GM23338 (cell line): ENCODE results near the gene BRD2. TPM values are rescaled to one million over a fixed set of nuclear protein-coding genes. Genes with fewer than 3 reads are reported as not detected.

Source experiments
- ATAC-seq: fragments of 200-7000 bp; cut with Tn5 transposase; 3 replicates; pipeline ENCODE4 v1.9.1; 2020
- DNase-seq: peaks from one replicate; pipeline ENCODE4 v3.0.0-alpha.2; 2015; ENCODE audit warnings: low spot score
- H2AFZ ChIP-seq: fragments of 200-600 bp; sonication (generic); 2 replicates; pipeline ENCODE4 v1.8.0; 2016; ENCODE audit warnings: antibody characterized with exemption, mild to moderate bottlenecking, moderate library complexity
- H3F3A ChIP-seq: fragments of 200-600 bp; sonication (generic); replicated peaks from 2 replicates; pipeline ENCODE4 v1.8.0; 2017; ENCODE audit warnings: antibody characterized with exemption, mixed run types, low read depth
- H3K27ac ChIP-seq: fragments of 200-600 bp; sonication (generic); 2 replicates; pipeline ENCODE4 v1.6.1; 2016; ENCODE audit warnings: low read depth
- H3K27me3 ChIP-seq: fragments of 200-600 bp; sonication (generic); 2 replicates; pipeline ENCODE4 v1.8.0; 2016; ENCODE audit warnings: mild to moderate bottlenecking, mixed run types, moderate library complexity; ENCODE audit not compliant: insufficient read depth
- H3K36me3 ChIP-seq: fragments of 200-600 bp; sonication (generic); 2 replicates; pipeline ENCODE4 v1.8.0; 2016; ENCODE audit warnings: mild to moderate bottlenecking; ENCODE audit not compliant: insufficient read depth
- H3K4me1 ChIP-seq: fragments of 200-600 bp; sonication (generic); 2 replicates; pipeline ENCODE4 v1.8.0; 2016; ENCODE audit warnings: mild to moderate bottlenecking, moderate library complexity; ENCODE audit not compliant: insufficient read depth
- H3K4me2 ChIP-seq: fragments of 200-600 bp; sonication (generic); 2 replicates; pipeline ENCODE4 v1.7.1; 2017; ENCODE audit warnings: mixed run types
- H3K4me3 ChIP-seq: fragments of 200-600 bp; sonication (generic); 2 replicates; pipeline ENCODE4 v1.6.1; 2016; ENCODE audit warnings: mixed run types
- H3K79me2 ChIP-seq: fragments of 200-600 bp; sonication (generic); replicated peaks from 2 replicates; pipeline ENCODE4 v1.8.0; 2017; ENCODE audit warnings: mild to moderate bottlenecking; ENCODE audit not compliant: insufficient read depth
- H3K9me2 ChIP-seq: fragments of 200-600 bp; sonication (generic); 2 replicates; pipeline ENCODE4 v1.8.0; 2017; ENCODE audit not compliant: insufficient read depth
- H4K20me1 ChIP-seq: fragments of 200-600 bp; sonication (generic); replicated peaks from 2 replicates; pipeline ENCODE4 v1.8.0; 2017; ENCODE audit warnings: mild to moderate bottlenecking; ENCODE audit not compliant: insufficient read depth
- H3K27ac Mint-ChIP-seq: 2 replicates; pipeline ENCODE4 v1.8.0; 2020; ENCODE audit warnings: inconsistent platforms, mild to moderate bottlenecking, moderate library complexity, mixed read lengths
- H3K27me3 Mint-ChIP-seq: 3 replicates; pipeline ENCODE4 v1.8.0; 2022; ENCODE audit warnings: low read depth, mild to moderate bottlenecking, moderate library complexity, mixed read lengths, inconsistent platforms; ENCODE audit not compliant: insufficient read depth, poor library complexity
- H3K36me3 Mint-ChIP-seq: 3 replicates; pipeline ENCODE4 v1.8.0; 2021; ENCODE audit warnings: low read depth, mild to moderate bottlenecking, inconsistent platforms, moderate library complexity, mixed read lengths
- H3K4me1 Mint-ChIP-seq: 3 replicates; pipeline ENCODE4 v1.8.0; 2020; ENCODE audit warnings: mild to moderate bottlenecking, inconsistent platforms, mixed read lengths
- H3K4me3 Mint-ChIP-seq: 3 replicates; pipeline ENCODE4 v1.8.0; 2021; ENCODE audit warnings: moderate library complexity, mild to moderate bottlenecking, inconsistent platforms, mixed read lengths
- H3K9me3 Mint-ChIP-seq: 3 replicates; pipeline ENCODE4 v1.8.0; 2020; ENCODE audit warnings: moderate library complexity, mild to moderate bottlenecking, inconsistent platforms, mixed read lengths
- CREB1 ChIP-seq: fragments of 250-450 bp; sonication (Bioruptor Pico); IDR thresholded peaks from 2 replicates; pipeline ENCODE4 v1.5.0; 2020; ENCODE audit warnings: low read depth, mild to moderate bottlenecking, moderate library complexity
- EZH2 ChIP-seq: fragments of 200-600 bp; sonication (generic); IDR thresholded peaks from one replicate; pipeline ENCODE4 v1.8.0; 2017; ENCODE audit warnings: antibody characterized with exemption, mild to moderate bottlenecking, low read depth; ENCODE audit not compliant: unreplicated experiment
- EZH2phosphoT487 ChIP-seq: fragments of 200-600 bp; sonication (generic); IDR thresholded peaks from one replicate; pipeline ENCODE4 v1.8.1; 2018; ENCODE audit warnings: antibody characterized with exemption; ENCODE audit not compliant: unreplicated experiment
- POLR2AphosphoS5 ChIP-seq: IDR thresholded peaks from 2 replicates; pipeline ENCODE4 v1.6.1; 2016; ENCODE audit warnings: antibody characterized with exemption, low read depth
- STAT1 ChIP-seq: IDR thresholded peaks from one replicate; pipeline ENCODE4 v1.6.1; 2016; ENCODE audit warnings: antibody characterized with exemption; ENCODE audit not compliant: unreplicated experiment
- ZNF114 ChIP-seq: fragments of 250-450 bp; sonication (Bioruptor Pico); IDR thresholded peaks from 2 replicates; pipeline ENCODE4 v1.5.0; 2020; ENCODE audit warnings: mild to moderate bottlenecking, moderate library complexity
- ZNF331 ChIP-seq: fragments of 250-450 bp; sonication (Bioruptor Pico); IDR thresholded peaks from 2 replicates; pipeline ENCODE4 v1.5.0; 2020; ENCODE audit warnings: low read depth, mild to moderate bottlenecking, moderate library complexity
- polyA plus RNA-seq: library from polyadenylated mRNA; unstranded; fragments of >200 nt; fragmentation: Nextera tagmentation; extraction: Ambion mirVana; gene quantifications from 2 replicates; pipeline ENCODE4 v1.2.1, GENCODE V29; 2016
- total RNA-seq: library from RNA; depleted of rRNA; stranded (reverse); fragments of >200 nt; shearing (Covaris generic); gene quantifications from 2 replicates; pipeline ENCODE4 v1.2.3, GENCODE V29; 2014
- TF ChIP-seq, protein P1 (sequence below): fragments of 250-450 bp; sonication (Bioruptor Pico); IDR thresholded peaks from 2 replicates; pipeline ENCODE4 v1.5.0; 2020; ENCODE audit warnings: mild to moderate bottlenecking, moderate library complexity
- TF ChIP-seq, protein P2 (sequence below): IDR thresholded peaks from one replicate; pipeline ENCODE4 v1.6.1; 2018; ENCODE audit warnings: antibody characterized with exemption; ENCODE audit not compliant: unreplicated experiment
- TF ChIP-seq, protein P3 (sequence below), 2 experiments: fragments of 200-600 bp in 1 of 2; sonication (generic) in 1 of 2; conservative IDR thresholded peaks; 2 replicates each; pipeline versions ENCODE4 v1.5.1 to v1.6.1; 2016 to 2017; ENCODE audit warnings: antibody characterized with exemption in 2 of 2, low read depth in 2 of 2, mild to moderate bottlenecking in 2 of 2, moderate library complexity in 1 of 2

The BRD2 gene
- total and polyA plus RNA-seq, 2 experiments from 2014 or later: 84.9 to 169 TPM

DNA sequence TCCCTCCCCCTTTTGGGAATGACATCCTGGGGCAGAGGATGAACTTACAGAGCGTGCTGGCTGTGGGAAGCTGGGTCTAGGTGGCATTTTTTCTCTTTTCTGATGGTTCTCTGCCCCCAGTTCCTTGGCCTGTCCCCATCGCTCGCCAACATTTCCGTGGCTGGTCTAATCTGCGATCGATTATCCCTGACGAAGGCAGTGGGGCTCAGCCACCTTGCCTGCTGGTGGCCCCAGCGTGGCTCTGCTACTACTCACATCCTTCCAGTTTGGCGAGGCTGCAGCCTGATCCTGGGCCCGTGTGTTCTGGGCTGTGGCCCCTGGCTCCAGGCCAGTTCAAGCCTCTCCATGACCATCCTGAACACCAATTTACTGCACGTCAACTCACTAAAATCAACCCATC is 47.4 kb downstream of the BRD2 start:
- peak overlapping the region; percentile 87; the same call in 1 of the 2 replicates for H2AFZ ChIP-seq
- H3K36me3 Mint-ChIP-seq: no peaks in the 10 kb centered on the region

DNA sequence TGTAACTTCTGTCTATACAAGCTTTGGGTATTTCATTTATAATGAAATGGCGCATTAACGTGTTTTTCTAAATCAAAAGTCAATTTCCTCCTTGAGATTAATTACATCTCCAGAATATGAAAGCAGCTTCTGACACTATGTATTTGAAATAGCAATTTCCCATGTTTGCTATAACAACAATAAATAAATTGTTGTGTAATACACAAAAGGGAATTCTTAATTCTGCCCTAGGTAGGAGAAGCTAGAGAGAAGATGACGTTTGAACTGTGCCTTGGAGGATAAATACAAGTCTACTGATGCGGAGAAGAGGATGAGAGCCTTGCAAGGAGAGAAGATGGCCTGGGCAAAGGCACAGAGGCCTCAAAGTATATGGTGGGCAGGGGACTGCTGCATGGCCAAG is 48.6 kb downstream of the BRD2 start:
- Histone ChIP-seq H3K4me1 (0 out of 2 replicates have a peak, but pooled peaks cover 2% of the 10 kb centered on the region), H3F3A (no peaks in the 10 kb centered on the region), H4K20me1 (no peaks in the 10 kb centered on the region), H2AFZ (0 out of 2 replicates have a peak overlapping the region, but pooled peaks have one; percentile 48), H3K4me3 (no peak overlapping the region), H3K4me2 (no peak overlapping the region), H3K27me3 (no peaks in the 10 kb centered on the region), H3K36me3 (no peaks in the 10 kb centered on the region), H3K9me2 (no peaks in the 10 kb centered on the region), H3K27ac (no peak overlapping the region), H3K79me2 (no peaks in the 10 kb centered on the region)
- Mint-ChIP-seq H3K36me3 (no peaks in the 10 kb centered on the region), H3K9me3 (no peaks in the 10 kb centered on the region), H3K4me1 (peaks cover 14% of the 10 kb centered on the region), H3K4me3 (no peak overlapping the region), H3K27ac (no peak overlapping the region), H3K27me3 (peaks cover 8% of the 10 kb centered on the region)
- DNase-seq (no peak), ATAC-seq (no peak)
- TF ChIP-seq, protein P1, sequence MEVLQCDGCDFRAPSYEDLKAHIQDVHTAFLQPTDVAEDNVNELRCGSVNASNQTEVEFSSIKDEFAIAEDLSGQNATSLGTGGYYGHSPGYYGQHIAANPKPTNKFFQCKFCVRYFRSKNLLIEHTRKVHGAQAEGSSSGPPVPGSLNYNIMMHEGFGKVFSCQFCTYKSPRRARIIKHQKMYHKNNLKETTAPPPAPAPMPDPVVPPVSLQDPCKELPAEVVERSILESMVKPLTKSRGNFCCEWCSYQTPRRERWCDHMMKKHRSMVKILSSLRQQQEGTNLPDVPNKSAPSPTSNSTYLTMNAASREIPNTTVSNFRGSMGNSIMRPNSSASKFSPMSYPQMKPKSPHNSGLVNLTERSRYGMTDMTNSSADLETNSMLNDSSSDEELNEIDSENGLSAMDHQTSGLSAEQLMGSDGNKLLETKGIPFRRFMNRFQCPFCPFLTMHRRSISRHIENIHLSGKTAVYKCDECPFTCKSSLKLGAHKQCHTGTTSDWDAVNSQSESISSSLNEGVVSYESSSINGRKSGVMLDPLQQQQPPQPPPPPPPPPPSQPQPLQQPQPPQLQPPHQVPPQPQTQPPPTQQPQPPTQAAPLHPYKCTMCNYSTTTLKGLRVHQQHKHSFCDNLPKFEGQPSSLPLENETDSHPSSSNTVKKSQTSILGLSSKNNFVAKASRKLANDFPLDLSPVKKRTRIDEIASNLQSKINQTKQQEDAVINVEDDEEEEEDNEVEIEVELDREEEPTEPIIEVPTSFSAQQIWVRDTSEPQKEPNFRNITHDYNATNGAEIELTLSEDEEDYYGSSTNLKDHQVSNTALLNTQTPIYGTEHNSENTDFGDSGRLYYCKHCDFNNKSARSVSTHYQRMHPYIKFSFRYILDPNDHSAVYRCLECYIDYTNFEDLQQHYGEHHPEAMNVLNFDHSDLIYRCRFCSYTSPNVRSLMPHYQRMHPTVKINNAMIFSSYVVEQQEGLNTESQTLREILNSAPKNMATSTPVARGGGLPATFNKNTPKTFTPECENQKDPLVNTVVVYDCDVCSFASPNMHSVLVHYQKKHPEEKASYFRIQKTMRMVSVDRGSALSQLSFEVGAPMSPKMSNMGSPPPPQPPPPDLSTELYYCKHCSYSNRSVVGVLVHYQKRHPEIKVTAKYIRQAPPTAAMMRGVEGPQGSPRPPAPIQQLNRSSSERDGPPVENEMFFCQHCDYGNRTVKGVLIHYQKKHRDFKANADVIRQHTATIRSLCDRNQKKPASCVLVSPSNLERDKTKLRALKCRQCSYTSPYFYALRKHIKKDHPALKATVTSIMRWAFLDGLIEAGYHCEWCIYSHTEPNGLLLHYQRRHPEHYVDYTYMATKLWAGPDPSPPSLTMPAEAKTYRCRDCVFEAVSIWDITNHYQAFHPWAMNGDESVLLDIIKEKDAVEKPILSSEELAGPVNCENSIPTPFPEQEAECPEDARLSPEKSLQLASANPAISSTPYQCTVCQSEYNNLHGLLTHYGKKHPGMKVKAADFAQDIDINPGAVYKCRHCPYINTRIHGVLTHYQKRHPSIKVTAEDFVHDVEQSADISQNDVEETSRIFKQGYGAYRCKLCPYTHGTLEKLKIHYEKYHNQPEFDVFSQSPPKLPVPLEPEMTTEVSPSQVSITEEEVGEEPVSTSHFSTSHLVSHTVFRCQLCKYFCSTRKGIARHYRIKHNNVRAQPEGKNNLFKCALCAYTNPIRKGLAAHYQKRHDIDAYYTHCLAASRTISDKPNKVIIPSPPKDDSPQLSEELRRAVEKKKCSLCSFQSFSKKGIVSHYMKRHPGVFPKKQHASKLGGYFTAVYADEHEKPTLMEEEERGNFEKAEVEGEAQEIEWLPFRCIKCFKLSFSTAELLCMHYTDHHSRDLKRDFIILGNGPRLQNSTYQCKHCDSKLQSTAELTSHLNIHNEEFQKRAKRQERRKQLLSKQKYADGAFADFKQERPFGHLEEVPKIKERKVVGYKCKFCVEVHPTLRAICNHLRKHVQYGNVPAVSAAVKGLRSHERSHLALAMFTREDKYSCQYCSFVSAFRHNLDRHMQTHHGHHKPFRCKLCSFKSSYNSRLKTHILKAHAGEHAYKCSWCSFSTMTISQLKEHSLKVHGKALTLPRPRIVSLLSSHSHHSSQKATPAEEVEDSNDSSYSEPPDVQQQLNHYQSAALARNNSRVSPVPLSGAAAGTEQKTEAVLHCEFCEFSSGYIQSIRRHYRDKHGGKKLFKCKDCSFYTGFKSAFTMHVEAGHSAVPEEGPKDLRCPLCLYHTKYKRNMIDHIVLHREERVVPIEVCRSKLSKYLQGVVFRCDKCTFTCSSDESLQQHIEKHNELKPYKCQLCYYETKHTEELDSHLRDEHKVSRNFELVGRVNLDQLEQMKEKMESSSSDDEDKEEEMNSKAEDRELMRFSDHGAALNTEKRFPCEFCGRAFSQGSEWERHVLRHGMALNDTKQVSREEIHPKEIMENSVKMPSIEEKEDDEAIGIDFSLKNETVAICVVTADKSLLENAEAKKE (CRISPR knock-in tag): no peak
- TF ChIP-seq EZH2phosphoT487 (no peak), EZH2 (no peak), ZNF331 (no peak), POLR2AphosphoS5 (no peak), ZNF114 (CRISPR knock-in tag) (no peak), CREB1 (no peak)
- TF ChIP-seq, protein P2, sequence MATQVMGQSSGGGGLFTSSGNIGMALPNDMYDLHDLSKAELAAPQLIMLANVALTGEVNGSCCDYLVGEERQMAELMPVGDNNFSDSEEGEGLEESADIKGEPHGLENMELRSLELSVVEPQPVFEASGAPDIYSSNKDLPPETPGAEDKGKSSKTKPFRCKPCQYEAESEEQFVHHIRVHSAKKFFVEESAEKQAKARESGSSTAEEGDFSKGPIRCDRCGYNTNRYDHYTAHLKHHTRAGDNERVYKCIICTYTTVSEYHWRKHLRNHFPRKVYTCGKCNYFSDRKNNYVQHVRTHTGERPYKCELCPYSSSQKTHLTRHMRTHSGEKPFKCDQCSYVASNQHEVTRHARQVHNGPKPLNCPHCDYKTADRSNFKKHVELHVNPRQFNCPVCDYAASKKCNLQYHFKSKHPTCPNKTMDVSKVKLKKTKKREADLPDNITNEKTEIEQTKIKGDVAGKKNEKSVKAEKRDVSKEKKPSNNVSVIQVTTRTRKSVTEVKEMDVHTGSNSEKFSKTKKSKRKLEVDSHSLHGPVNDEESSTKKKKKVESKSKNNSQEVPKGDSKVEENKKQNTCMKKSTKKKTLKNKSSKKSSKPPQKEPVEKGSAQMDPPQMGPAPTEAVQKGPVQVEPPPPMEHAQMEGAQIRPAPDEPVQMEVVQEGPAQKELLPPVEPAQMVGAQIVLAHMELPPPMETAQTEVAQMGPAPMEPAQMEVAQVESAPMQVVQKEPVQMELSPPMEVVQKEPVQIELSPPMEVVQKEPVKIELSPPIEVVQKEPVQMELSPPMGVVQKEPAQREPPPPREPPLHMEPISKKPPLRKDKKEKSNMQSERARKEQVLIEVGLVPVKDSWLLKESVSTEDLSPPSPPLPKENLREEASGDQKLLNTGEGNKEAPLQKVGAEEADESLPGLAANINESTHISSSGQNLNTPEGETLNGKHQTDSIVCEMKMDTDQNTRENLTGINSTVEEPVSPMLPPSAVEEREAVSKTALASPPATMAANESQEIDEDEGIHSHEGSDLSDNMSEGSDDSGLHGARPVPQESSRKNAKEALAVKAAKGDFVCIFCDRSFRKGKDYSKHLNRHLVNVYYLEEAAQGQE: no peak
- TF ChIP-seq, protein P3, sequence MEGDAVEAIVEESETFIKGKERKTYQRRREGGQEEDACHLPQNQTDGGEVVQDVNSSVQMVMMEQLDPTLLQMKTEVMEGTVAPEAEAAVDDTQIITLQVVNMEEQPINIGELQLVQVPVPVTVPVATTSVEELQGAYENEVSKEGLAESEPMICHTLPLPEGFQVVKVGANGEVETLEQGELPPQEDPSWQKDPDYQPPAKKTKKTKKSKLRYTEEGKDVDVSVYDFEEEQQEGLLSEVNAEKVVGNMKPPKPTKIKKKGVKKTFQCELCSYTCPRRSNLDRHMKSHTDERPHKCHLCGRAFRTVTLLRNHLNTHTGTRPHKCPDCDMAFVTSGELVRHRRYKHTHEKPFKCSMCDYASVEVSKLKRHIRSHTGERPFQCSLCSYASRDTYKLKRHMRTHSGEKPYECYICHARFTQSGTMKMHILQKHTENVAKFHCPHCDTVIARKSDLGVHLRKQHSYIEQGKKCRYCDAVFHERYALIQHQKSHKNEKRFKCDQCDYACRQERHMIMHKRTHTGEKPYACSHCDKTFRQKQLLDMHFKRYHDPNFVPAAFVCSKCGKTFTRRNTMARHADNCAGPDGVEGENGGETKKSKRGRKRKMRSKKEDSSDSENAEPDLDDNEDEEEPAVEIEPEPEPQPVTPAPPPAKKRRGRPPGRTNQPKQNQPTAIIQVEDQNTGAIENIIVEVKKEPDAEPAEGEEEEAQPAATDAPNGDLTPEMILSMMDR (conservative IDR thresholded peaks at IDR 0.05; ENCODE audit: low read depth in 2 of 2): no peak

More for the DNA sequence above, 47.4 kb downstream of the BRD2 start:
- Histone ChIP-seq H3K79me2 (no peaks in the 10 kb centered on the region), H4K20me1 (no peaks in the 10 kb centered on the region), H3K4me2 (no peak overlapping the region), H3K27ac (no peak overlapping the region), H3K9me2 (no peaks in the 10 kb centered on the region), H3K36me3 (no peaks in the 10 kb centered on the region), H3K4me1 (0 out of 2 replicates have a peak, but pooled peaks cover 2% of the 10 kb centered on the region), H3K27me3 (no peaks in the 10 kb centered on the region), H3K4me3 (no peak overlapping the region), H3F3A (no peaks in the 10 kb centered on the region)
- H3K4me3 Mint-ChIP-seq: no peak overlapping the region
- H3K9me3 Mint-ChIP-seq: no peaks in the 10 kb centered on the region
- DNase-seq (peak; percentile 18), ATAC-seq (peak; percentile 37)
- peaks cover 5% of the 10 kb centered on the region for H3K27me3 Mint-ChIP-seq
- H3K27ac Mint-ChIP-seq: no peak overlapping the region
- peaks cover 21% of the 10 kb centered on the region for H3K4me1 Mint-ChIP-seq
- no peak for TF ChIP-seq ZNF114 (CRISPR knock-in tag)
- TF ChIP-seq STAT1: no peak
